OCI-LY7 (cell line): ENCODE results near the gene C6orf136. TPM values are rescaled to one million over a fixed set of nuclear protein-coding genes. Genes with fewer than 3 reads are reported as not detected.

Source experiments
- BruUV-seq: library from RNA; stranded (reverse); fragments of 400-500 nt; replicated peaks from 2 replicates; lab custom pipeline; 2021; lab: Mats Ljungman, UMichigan
- CTCF ChIA-PET: fragments of 300-600 bp; sonication (Branson Sonifier 250); formaldehyde crosslinking; loops from one replicate; lab custom pipeline; 2022; ENCODE audit warnings: antibody characterized with exemption; ENCODE audit not compliant: unreplicated experiment; lab: Charles Lee
- POLR2A ChIA-PET: fragments of 300-600 bp; sonication (Branson Sonifier 250); formaldehyde crosslinking; loops from one replicate; lab custom pipeline; 2022; ENCODE audit warnings: antibody characterized with exemption; lab: Charles Lee
- DNase-seq: peaks from one replicate; pipeline ENCODE4 v3.0.0-alpha.2; 2015; ENCODE audit warnings: low spot score
- H2AFZ ChIP-seq: fragments of 200-600 bp; sonication (generic), shearing (Covaris generic); 2 replicates; pipeline ENCODE4 v1.6.1; 2014; ENCODE audit warnings: mild to moderate bottlenecking, antibody characterized with exemption, low read length, moderate library complexity
- H3K27ac ChIP-seq: fragments of 200-600 bp; sonication (generic); 2 replicates; pipeline ENCODE4 v1.5.1; 2014; ENCODE audit warnings: mixed run types, low read depth, mild to moderate bottlenecking, moderate library complexity, low read length, inconsistent platforms; ENCODE audit not compliant: poor library complexity, severe bottlenecking
- H3K36me3 ChIP-seq: fragments of 200-600 bp; sonication (generic); 2 replicates; pipeline ENCODE4 v1.6.1; 2014; ENCODE audit warnings: mild to moderate bottlenecking, antibody characterized with exemption, low read length, moderate library complexity, mixed read lengths; ENCODE audit not compliant: insufficient read depth
- H3K4me1 ChIP-seq: fragments of 200-600 bp; sonication (generic); 2 replicates; pipeline ENCODE4 v1.5.1; 2014; ENCODE audit warnings: mild to moderate bottlenecking, low read length; ENCODE audit not compliant: insufficient read depth, poor library complexity, severe bottlenecking
- H3K4me2 ChIP-seq: fragments of 200-600 bp; sonication (generic); 2 replicates; pipeline ENCODE4 v1.6.1; 2014; ENCODE audit warnings: mild to moderate bottlenecking, low read length
- H3K4me3 ChIP-seq: fragments of 200-600 bp; sonication (generic); 2 replicates; pipeline ENCODE4 v1.5.1; 2014; ENCODE audit warnings: mild to moderate bottlenecking, low read depth, low read length; ENCODE audit not compliant: poor library complexity, severe bottlenecking
- H3K79me2 ChIP-seq: fragments of 200-600 bp; sonication (generic); 2 replicates; pipeline ENCODE4 v1.6.1; 2016; ENCODE audit warnings: low read depth, mild to moderate bottlenecking, low read length, moderate library complexity, mixed read lengths; ENCODE audit not compliant: insufficient read depth
- H3K9me2 ChIP-seq: fragments of 200-600 bp; sonication (generic); 2 replicates; pipeline ENCODE4 v1.6.1; 2016; ENCODE audit warnings: mild to moderate bottlenecking, low read length, mixed read lengths; ENCODE audit not compliant: insufficient read depth
- H3K9me3 ChIP-seq: fragments of 200-600 bp; sonication (generic); 2 replicates; pipeline ENCODE4 v1.6.1; 2014; ENCODE audit warnings: mild to moderate bottlenecking, mixed run types, low read length, mixed read lengths
- H4K20me1 ChIP-seq: fragments of 200-600 bp; sonication (generic); 2 replicates; pipeline ENCODE4 v1.6.1; 2014; ENCODE audit warnings: mild to moderate bottlenecking, antibody characterized with exemption, low read length, moderate library complexity, mixed read lengths; ENCODE audit not compliant: insufficient read depth
- CTCF ChIP-seq: fragments of 200-600 bp; sonication (generic); conservative IDR thresholded peaks from 2 replicates; pipeline ENCODE4 v1.5.1; 2014; ENCODE audit warnings: mild to moderate bottlenecking, antibody characterized with exemption, low read length, moderate library complexity, mixed read lengths
- EZH2phosphoT487 ChIP-seq: fragments of 200-600 bp; sonication (generic); IDR thresholded peaks from 2 replicates; pipeline ENCODE4 v1.6.1; 2018; ENCODE audit warnings: low read depth, borderline replicate concordance, mild to moderate bottlenecking, mixed run types, antibody characterized with exemption, low read length, moderate library complexity, mixed read lengths
- intact Hi-C: fragments of 100-400 bp; cut with micrococcal nuclease; formaldehyde crosslinking; loops from one replicate; pipeline ENCODE4 v1.10.0; 2022; ENCODE audit not compliant: unreplicated experiment
- total RNA-seq, 2 experiments: library from RNA; depleted of rRNA in 1 of 2; stranded (reverse); fragments of >200 nt in 1 of 2; shearing (Covaris generic) in 1 of 2; gene quantifications; 2 replicates each; pipeline ENCODE4 v1.2.3, GENCODE V29; 2014 to 2022

Gene C6orf136
- total RNA-seq, 2 experiments from 2014 or later, result 14.7 to 26.7 TPM

- ChIA-PET POLR2A (interaction anchor here (1.0 to 6.3 kb wide), 3 partner anchors 17 to 33 kb away, joined by 4 to 71 read pairs (median 4); partner anchors contain the start of genes MDC1 and TUBB), CTCF (no interaction called here)
- H3K4me2 ChIP-seq, result peak overlapping the region; percentile 99
- intact Hi-C loops, result loop anchor here (5.0 to 10.0 kb wide), 2 partner anchors 70 to 808 kb away; partner anchors contain the start of genes MICB, MRPS18B and PPP1R10
- no peaks in the 10 kb centered on the region for H3K9me3 ChIP-seq
- peaks cover 39% of the 10 kb centered on the region for H3K36me3 ChIP-seq
- no TSS peak for BruUV-seq
- peak; percentile 98 for DNase-seq
- TF ChIP-seq EZH2phosphoT487 (no peak), CTCF (no peak)
- H3K9me2 ChIP-seq, result no peaks in the 10 kb centered on the region
- peak overlapping the region; percentile 95 for H3K4me3 ChIP-seq
- peaks cover 78% of the 10 kb centered on the region for H3K79me2 ChIP-seq
- H3K27ac ChIP-seq, result peak overlapping the region; percentile 95
- peaks cover 34% of the 10 kb centered on the region for H3K4me1 ChIP-seq
- peaks cover 7% of the 10 kb centered on the region; the same call in 1 of the 2 replicates for H4K20me1 ChIP-seq
- H2AFZ ChIP-seq, result no peak overlapping the region
Observed at GRCh38 chr6:30686908-30687658, 40.1 kb downstream of the C6orf136 start.

GRCh38 chr6:30687659-30688431, 40.9 kb downstream of the C6orf136 start:
- peak overlapping the region; percentile 95 for H3K4me3 ChIP-seq
- peaks cover 70% of the 10 kb centered on the region for H3K79me2 ChIP-seq
- intact Hi-C loops, result loop anchor here (1.0 to 10.0 kb wide), 4 partner anchors 9 to 807 kb away; partner anchors contain the start of genes MDC1, MICB, MRPS18B and PPP1R10
- H4K20me1 ChIP-seq, result peaks cover 5% of the 10 kb centered on the region; the same call in 1 of the 2 replicates
- TSS peak; percentile 76 for BruUV-seq
- H3K4me2 ChIP-seq, result peak overlapping the region; percentile 99
- peak; percentile 49 for DNase-seq
- no peak overlapping the region for H2AFZ ChIP-seq
- no peaks in the 10 kb centered on the region for H3K9me2 ChIP-seq
- peaks cover 38% of the 10 kb centered on the region for H3K4me1 ChIP-seq
- peak overlapping the region; percentile 95 for H3K27ac ChIP-seq
- H3K36me3 ChIP-seq, result peaks cover 34% of the 10 kb centered on the region
- ChIA-PET CTCF (interaction anchor here (0.7 to 1.6 kb wide), 4 partner anchors 9 to 43 kb away, joined by 3 to 5 read pairs (median 5); partner anchors contain the start of genes DHX16 and MDC1), POLR2A (interaction anchor here (0.5 to 6.3 kb wide), 8 partner anchors 7 to 392 kb away, joined by 3 to 71 read pairs (median 4); partner anchors contain the start of genes DHX16, MDC1 and TUBB)
- TF ChIP-seq EZH2phosphoT487 (no peak), CTCF (no peak; the same call in 1 of the 2 replicates)
- no peaks in the 10 kb centered on the region for H3K9me3 ChIP-seq
